ENCODE measurements around the gene ACAD11. TPM values are rescaled to one million over a fixed set of nuclear protein-coding genes. Genes with fewer than 3 reads are reported as not detected.

Gene ACAD11
- total RNA-seq, 1 experiment from 2014 or later, result 20.3 TPM

DNA sequence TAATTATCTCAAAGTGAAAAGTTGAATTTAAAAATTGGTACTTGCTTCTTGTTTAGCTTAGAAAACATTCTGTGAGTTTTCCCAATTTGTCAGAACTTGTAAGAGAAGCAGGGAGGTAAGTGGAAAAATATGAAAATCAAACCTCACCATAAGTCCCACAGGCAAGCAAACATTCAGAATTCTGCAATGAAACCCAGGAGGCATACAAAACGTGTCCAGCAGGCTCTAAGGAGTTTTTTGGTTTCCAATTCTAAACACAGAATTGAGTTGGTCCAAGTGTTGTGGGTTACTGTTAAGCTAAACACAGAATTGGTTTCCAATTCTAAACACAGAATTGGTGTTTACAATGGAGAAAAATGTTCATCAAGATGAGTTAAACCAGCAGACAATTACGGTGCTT is 89.6 kb downstream of the ACAD11 start:
- ATAC-seq (no peak), DNase-seq (ENCODE audit: low spot score) (no peak)
- Mint-ChIP-seq H3K4me1 (no peaks in the 10 kb centered on the region), H3K4me3 (no peak overlapping the region), H3K36me3 (peaks cover 14% of the 10 kb centered on the region), H3K27me3 (ENCODE audit: low read depth) (no peaks in the 10 kb centered on the region), H3K27ac (no peak overlapping the region), H3K9me3 (peaks cover 11% of the 10 kb centered on the region)
- CTCF ChIA-PET, result no interaction called here
- POLR2A ChIA-PET, result no interaction called here
- TF ChIP-seq ZNF423 (CRISPR knock-in tag; IDR thresholded peaks at IDR 0.05) (no peak), TCF7 (CRISPR knock-in tag; IDR thresholded peaks at IDR 0.05; ENCODE audit: low read depth) (no peak), ZNF425 (CRISPR knock-in tag; conservative IDR thresholded peaks at IDR 0.05) (no peak), PREB (CRISPR knock-in tag; IDR thresholded peaks at IDR 0.05; ENCODE audit: borderline replicate concordance) (no peak), FOXP1 (CRISPR knock-in tag; IDR thresholded peaks at IDR 0.05; ENCODE audit: borderline replicate concordance) (no peak), ZNF671 (CRISPR knock-in tag; IDR thresholded peaks at IDR 0.05) (no peak), AFF4 (CRISPR knock-in tag; IDR thresholded peaks at IDR 0.05; ENCODE audit: borderline replicate concordance) (no peak), SP1 (CRISPR knock-in tag; conservative IDR thresholded peaks at IDR 0.05) (no peak), ATF6 (CRISPR knock-in tag; IDR thresholded peaks at IDR 0.05) (no peak), FOXP4 (CRISPR knock-in tag; IDR thresholded peaks at IDR 0.05) (no peak), ATF2 (CRISPR knock-in tag; IDR thresholded peaks at IDR 0.05; ENCODE audit: borderline replicate concordance, low read depth) (no peak), ZNF317 (CRISPR knock-in tag; IDR thresholded peaks at IDR 0.05; ENCODE audit: borderline replicate concordance, low read depth) (no peak), ZNF232 (CRISPR knock-in tag; IDR thresholded peaks at IDR 0.05) (no peak), CREB1 (CRISPR knock-in tag; IDR thresholded peaks at IDR 0.05) (no peak), NFE2L1 (CRISPR knock-in tag; IDR thresholded peaks at IDR 0.05) (no peak), CTCF (IDR thresholded peaks at IDR 0.05) (no peak), ERG (CRISPR knock-in tag; IDR thresholded peaks at IDR 0.05) (no peak)
- TF ChIP-seq, protein P1, sequence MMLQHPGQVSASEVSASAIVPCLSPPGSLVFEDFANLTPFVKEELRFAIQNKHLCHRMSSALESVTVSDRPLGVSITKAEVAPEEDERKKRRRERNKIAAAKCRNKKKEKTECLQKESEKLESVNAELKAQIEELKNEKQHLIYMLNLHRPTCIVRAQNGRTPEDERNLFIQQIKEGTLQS (CRISPR knock-in tag; conservative IDR thresholded peaks at IDR 0.05), result no peak
- TF ChIP-seq, protein P2, sequence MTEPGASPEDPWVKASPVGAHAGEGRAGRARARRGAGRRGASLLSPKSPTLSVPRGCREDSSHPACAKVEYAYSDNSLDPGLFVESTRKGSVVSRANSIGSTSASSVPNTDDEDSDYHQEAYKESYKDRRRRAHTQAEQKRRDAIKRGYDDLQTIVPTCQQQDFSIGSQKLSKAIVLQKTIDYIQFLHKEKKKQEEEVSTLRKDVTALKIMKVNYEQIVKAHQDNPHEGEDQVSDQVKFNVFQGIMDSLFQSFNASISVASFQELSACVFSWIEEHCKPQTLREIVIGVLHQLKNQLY (CRISPR knock-in tag; IDR thresholded peaks at IDR 0.05), result no peak

Measured in WTC11 (cell line).